Measurements from ENCODE around the gene PPP2R5C. TPM values are rescaled to one million over a fixed set of nuclear protein-coding genes. Genes with fewer than 3 reads are reported as not detected.

PPP2R5C gene
- polyA plus RNA-seq, 4 donors: 59.6 to 90.8 (median 74.2) TPM

DNA sequence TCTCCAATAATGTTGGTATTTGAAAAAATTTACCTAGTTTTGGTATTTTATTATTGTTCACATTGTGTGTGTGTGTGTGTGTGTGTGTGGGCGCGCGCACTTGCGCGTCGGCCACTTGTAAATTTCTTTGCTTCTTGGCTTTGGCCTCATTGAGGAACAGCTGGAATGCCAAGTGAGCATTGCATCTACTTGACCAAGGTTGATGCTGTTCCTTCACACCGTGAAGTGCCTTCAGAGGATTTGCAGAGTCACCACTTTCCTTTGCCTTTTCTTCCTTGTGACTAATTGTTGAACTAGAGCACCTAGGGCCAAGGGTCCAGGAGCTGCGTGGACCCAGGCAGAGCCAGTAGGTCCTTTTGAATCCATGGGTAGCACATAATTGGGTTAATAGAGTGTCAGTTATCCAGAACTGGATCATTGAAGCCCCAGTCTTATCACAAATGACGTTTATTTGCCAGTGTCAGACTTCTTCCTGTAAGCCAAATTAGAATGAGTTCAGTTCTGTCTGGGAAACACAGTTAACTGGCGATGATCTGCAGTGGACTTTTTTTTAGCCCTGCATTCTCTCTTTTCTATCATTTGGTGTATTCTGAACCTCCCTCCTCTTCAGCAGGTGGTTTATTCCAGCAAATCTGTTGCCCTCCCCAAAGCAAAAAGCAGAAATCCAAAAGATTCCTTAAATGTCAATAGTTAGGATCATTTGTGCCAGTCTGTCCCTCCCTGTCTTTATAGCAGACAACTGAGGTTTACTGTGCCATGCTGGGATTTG, 2.6 kb downstream of the PPP2R5C start:
- no peaks in the 10 kb centered on the region for H3K9me3 ChIP-seq (ENCODE audit: control insufficient read depth in 2 of 2, insufficient read depth in 1 of 2, low read depth in 1 of 2, low read length in 1 of 2)
- peaks cover 0 to 4% (median 0%) of the 10 kb centered on the region in 3 donors for H3K27me3 ChIP-seq (ENCODE audit: control insufficient read depth in 3 of 3, insufficient read depth in 3 of 3, low read length in 3 of 3)
- H3K27ac ChIP-seq (ENCODE audit: low read depth in 1 of 3, low read length in 2 of 3): peak overlapping the region in 1 of 3 donors; percentile 42
- no peak overlapping the region for H3K4me3 ChIP-seq (ENCODE audit: low read depth in 1 of 3, low read length in 3 of 3)
- peaks cover 0 to 10% (median 2%) of the 10 kb centered on the region in 3 donors for H3K4me1 ChIP-seq (ENCODE audit: control insufficient read depth in 3 of 3, insufficient read depth in 2 of 3, low read depth in 1 of 3, low read length in 2 of 3)
- DNase-seq (peak; percentile 72 to 79), FAIRE-seq (no peak)
- H3K36me3 ChIP-seq (ENCODE audit: control insufficient read depth in 3 of 3, insufficient read depth in 2 of 3, low read depth in 1 of 3, low read length in 3 of 3): peaks cover 0 to 22% (median 2%) of the 10 kb centered on the region in 3 donors
- WGBS, 3 donors: 71 to 79% (median 78%) methylated on average over 10 of the region's 10 CpGs

DNA sequence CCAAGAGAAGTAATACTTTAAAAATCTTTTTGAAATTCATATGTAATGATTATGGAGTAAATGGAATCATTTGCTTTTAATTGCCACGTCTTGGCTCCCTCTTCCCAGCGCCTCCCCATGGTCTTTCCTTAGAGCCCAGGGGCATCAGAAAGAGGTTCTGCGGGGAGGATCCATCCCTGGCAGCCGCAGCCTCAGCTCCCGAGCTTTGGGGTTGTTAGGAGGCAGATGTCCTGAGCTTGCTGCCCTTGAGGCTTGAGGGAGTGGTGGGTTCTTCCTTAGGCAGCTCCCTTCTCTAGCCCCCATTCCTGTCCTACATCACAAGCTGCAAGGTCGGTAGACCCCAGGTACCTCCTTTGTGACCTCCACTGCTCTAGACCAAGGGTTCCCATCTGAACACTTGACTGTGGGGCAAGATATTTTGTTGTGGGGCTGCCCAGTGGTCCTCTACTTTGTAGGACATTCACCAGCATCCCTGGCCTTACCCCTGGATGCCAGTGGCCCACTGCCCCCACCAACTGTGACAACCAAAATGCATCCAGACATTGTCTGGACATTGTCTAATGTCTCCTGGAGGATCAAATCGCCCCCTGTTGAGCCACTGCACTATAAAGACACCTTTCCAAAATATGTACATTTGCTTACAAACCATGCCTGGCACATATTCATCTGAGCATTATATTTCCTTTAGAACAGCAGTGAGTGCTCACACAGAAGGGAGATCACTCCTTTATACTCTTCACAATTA, 6.3 kb downstream of the PPP2R5C start:
- DNase-seq (no peak), FAIRE-seq (no peak)
- H3K4me1 ChIP-seq (ENCODE audit: control insufficient read depth in 3 of 3, insufficient read depth in 2 of 3, low read depth in 1 of 3, low read length in 2 of 3): peaks cover 0 to 5% (median 0%) of the 10 kb centered on the region in 3 donors
- no peak overlapping the region for H3K27ac ChIP-seq (ENCODE audit: low read depth in 1 of 3, low read length in 2 of 3)
- H3K27me3 ChIP-seq (ENCODE audit: control insufficient read depth in 3 of 3, insufficient read depth in 3 of 3, low read length in 3 of 3): no peaks in the 10 kb centered on the region
- no peaks in the 10 kb centered on the region for H3K9me3 ChIP-seq (ENCODE audit: control insufficient read depth in 2 of 2, insufficient read depth in 1 of 2, low read depth in 1 of 2, low read length in 1 of 2)
- WGBS, 3 donors: 89 to 91% (median 91%) methylated on average over 7 of the region's 7 CpGs
- H3K4me3 ChIP-seq (ENCODE audit: low read depth in 1 of 3, low read length in 3 of 3): no peak overlapping the region
- H3K36me3 ChIP-seq (ENCODE audit: control insufficient read depth in 3 of 3, insufficient read depth in 2 of 3, low read depth in 1 of 3, low read length in 3 of 3): peaks cover 0 to 25% (median 2%) of the 10 kb centered on the region in 3 donors

DNA sequence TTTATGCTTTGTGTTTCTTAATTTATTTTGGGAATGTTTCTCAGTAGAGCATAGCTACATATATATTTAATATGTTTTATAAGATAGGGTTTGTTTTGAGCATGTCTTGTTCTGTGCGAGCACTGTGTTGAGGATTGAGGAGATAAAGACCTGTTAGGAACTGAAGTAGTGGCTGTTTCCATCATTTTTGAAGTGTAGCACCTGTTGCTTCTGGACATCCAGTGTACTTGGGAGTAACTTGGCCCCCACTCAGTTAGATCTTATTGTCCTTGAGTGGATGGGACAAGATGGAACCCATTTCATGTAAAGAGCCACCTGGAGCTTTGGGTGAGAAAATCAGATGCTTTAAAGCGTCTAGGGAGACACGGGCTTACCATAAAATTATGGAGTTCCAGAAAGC, 8.7 kb downstream of the PPP2R5C start:
- Histone ChIP-seq H3K9me3 (ENCODE audit: control insufficient read depth in 2 of 2, insufficient read depth in 1 of 2, low read depth in 1 of 2, low read length in 1 of 2) (no peaks in the 10 kb centered on the region), H3K27ac (ENCODE audit: low read depth in 1 of 3, low read length in 2 of 3) (no peak overlapping the region), H3K4me3 (ENCODE audit: low read depth in 1 of 3, low read length in 3 of 3) (no peak overlapping the region), H3K4me1 (ENCODE audit: control insufficient read depth in 3 of 3, insufficient read depth in 2 of 3, low read depth in 1 of 3, low read length in 2 of 3) (no peaks in the 10 kb centered on the region), H3K36me3 (ENCODE audit: control insufficient read depth in 3 of 3, insufficient read depth in 2 of 3, low read depth in 1 of 3, low read length in 3 of 3) (peaks cover 0 to 23% (median 0%) of the 10 kb centered on the region in 3 donors), H3K27me3 (ENCODE audit: control insufficient read depth in 3 of 3, insufficient read depth in 3 of 3, low read length in 3 of 3) (no peaks in the 10 kb centered on the region)
- DNase-seq: no peak
- FAIRE-seq: no peak
- WGBS, 3 donors: 57 to 82% (median 66%) methylated on average over 3 of the region's 3 CpGs

DNA sequence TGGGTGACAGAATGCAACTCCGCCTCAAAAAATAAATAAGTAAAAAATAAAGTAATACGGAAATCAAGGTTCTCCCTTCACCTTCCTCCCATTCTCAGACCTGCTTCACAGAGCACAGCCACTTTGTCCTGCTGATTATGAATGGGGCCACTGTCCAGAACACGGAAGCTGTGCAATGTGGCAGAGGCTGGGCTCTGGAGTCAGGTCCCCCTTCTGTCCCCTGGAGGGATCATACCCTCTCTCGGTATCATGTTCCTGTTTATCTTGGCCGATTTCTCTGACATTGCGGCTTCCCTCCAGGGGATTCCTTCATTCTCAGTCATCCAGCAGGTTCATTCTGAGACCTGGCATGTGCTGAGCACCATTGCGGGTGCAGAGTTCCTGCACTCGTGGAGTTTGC, 11.3 kb downstream of the PPP2R5C start:
- Histone ChIP-seq H3K27me3 (ENCODE audit: control insufficient read depth in 3 of 3, insufficient read depth in 3 of 3, low read length in 3 of 3) (no peaks in the 10 kb centered on the region), H3K4me1 (ENCODE audit: control insufficient read depth in 3 of 3, insufficient read depth in 2 of 3, low read depth in 1 of 3, low read length in 2 of 3) (no peaks in the 10 kb centered on the region), H3K9me3 (ENCODE audit: control insufficient read depth in 2 of 2, insufficient read depth in 1 of 2, low read depth in 1 of 2, low read length in 1 of 2) (no peaks in the 10 kb centered on the region), H3K27ac (ENCODE audit: low read depth in 1 of 3, low read length in 2 of 3) (no peak overlapping the region), H3K36me3 (ENCODE audit: control insufficient read depth in 3 of 3, insufficient read depth in 2 of 3, low read depth in 1 of 3, low read length in 3 of 3) (peaks cover 0 to 16% (median 0%) of the 10 kb centered on the region in 3 donors), H3K4me3 (ENCODE audit: low read depth in 1 of 3, low read length in 3 of 3) (no peak overlapping the region)
- DNase-seq: no peak
- WGBS, 3 donors: 87 to 91% (median 88%) methylated on average over 8 of the region's 8 CpGs
- no peak for FAIRE-seq

DNA sequence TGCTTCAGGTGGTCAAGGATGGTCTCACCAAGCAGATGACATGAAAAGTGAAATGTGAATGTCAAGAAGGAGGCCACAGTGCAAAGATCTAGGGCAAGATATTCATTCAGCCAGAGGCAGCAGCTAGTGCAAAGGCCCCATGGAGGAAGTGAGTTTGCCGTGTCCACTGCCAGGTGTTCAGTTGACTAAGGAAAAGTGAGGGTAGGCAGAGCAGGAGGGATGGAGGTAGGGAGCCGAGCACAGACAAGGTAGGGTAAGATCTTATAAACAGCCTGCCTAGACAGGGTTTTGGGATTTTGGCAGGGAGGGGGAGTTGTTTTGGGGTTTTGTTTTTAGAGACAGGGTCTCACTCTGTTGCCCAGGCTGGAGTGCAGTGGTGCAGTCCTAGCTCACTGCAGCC, 11.9 kb downstream of the PPP2R5C start:
- FAIRE-seq (no peak), DNase-seq (no peak)
- 77 to 89% (median 85%) methylated on average over 2 of the region's 2 CpGs for WGBS, 3 donors
- no peaks in the 10 kb centered on the region for H3K27me3 ChIP-seq (ENCODE audit: control insufficient read depth in 3 of 3, insufficient read depth in 3 of 3, low read length in 3 of 3)
- H3K27ac ChIP-seq (ENCODE audit: low read depth in 1 of 3, low read length in 2 of 3): no peak overlapping the region
- no peak overlapping the region for H3K4me3 ChIP-seq (ENCODE audit: low read depth in 1 of 3, low read length in 3 of 3)
- H3K9me3 ChIP-seq (ENCODE audit: control insufficient read depth in 2 of 2, insufficient read depth in 1 of 2, low read depth in 1 of 2, low read length in 1 of 2): no peaks in the 10 kb centered on the region
- no peaks in the 10 kb centered on the region for H3K4me1 ChIP-seq (ENCODE audit: control insufficient read depth in 3 of 3, insufficient read depth in 2 of 3, low read depth in 1 of 3, low read length in 2 of 3)
- H3K36me3 ChIP-seq (ENCODE audit: control insufficient read depth in 3 of 3, insufficient read depth in 2 of 3, low read depth in 1 of 3, low read length in 3 of 3): peaks cover 0 to 14% (median 0%) of the 10 kb centered on the region in 3 donors

DNA sequence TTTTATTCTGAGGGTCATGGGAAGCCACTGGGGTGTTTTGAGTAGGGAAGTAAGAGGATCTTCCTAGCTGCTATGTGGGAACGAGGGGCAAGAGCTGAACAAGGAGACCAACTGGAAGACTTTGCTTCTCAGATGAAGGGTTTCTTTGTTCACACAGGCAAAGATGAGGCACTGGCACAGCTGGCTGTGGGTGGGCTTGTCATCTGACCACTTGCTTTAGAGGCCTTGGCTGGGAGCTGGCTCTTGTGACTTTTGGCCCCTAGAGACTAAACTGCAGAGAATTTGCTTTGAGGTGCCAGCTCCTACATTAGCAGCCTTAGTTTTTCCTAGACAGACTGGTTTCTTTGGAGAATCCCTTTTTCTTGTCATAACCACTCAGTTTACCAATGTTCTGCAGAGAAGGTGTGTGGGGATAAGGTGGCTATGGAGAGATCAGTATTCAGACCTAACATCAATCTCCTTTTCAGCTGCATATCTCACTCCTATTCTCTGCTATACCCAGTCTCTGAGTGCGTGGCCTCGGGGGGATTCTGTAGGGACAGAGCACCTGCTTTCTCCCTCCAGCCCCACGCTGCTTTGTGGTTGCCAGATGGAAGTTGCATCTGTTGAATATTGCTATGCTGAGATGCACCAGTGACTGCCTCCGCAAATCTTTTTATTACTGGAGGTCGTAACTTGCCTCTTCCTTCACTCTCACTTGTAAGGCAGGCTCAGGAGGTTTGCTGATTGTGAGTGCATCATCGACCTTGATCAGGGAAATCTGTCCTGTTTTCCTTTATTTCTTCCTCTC, 12.7 kb downstream of the PPP2R5C start:
- FAIRE-seq: no peak
- Histone ChIP-seq H3K27ac (ENCODE audit: low read depth in 1 of 3, low read length in 2 of 3) (no peak overlapping the region), H3K9me3 (ENCODE audit: control insufficient read depth in 2 of 2, insufficient read depth in 1 of 2, low read depth in 1 of 2, low read length in 1 of 2) (no peaks in the 10 kb centered on the region), H3K36me3 (ENCODE audit: control insufficient read depth in 3 of 3, insufficient read depth in 2 of 3, low read depth in 1 of 3, low read length in 3 of 3) (peaks cover 0 to 14% (median 0%) of the 10 kb centered on the region in 3 donors), H3K27me3 (ENCODE audit: control insufficient read depth in 3 of 3, insufficient read depth in 3 of 3, low read length in 3 of 3) (peaks cover 0 to 3% (median 0%) of the 10 kb centered on the region in 3 donors), H3K4me1 (ENCODE audit: control insufficient read depth in 3 of 3, insufficient read depth in 2 of 3, low read depth in 1 of 3, low read length in 2 of 3) (no peaks in the 10 kb centered on the region), H3K4me3 (ENCODE audit: low read depth in 1 of 3, low read length in 3 of 3) (no peak overlapping the region)
- DNase-seq: no peak
- 79 to 85% (median 82%) methylated on average over 7 of the region's 7 CpGs for WGBS, 3 donors

DNA sequence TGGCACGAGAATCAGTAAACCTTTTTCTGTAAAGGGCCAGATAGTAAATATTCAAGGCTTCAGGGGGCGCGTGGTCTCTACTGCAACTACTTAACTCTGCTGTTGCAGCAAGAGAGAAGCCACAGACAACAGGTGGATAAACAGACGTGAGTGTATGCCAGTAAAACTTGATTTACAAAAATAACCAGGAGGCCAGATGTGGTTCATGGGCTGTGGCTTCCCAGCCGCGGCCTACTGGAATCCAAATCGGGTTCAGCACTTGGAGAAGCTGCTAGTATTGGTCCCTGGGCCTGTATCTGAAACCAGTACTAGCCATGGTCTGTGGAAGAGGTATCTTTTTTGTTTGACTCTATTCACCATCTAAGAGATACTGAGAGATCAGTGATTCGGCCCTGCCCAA, 13.3 kb downstream of the PPP2R5C start:
- Histone ChIP-seq H3K9me3 (ENCODE audit: control insufficient read depth in 2 of 2, insufficient read depth in 1 of 2, low read depth in 1 of 2, low read length in 1 of 2) (no peaks in the 10 kb centered on the region), H3K27me3 (ENCODE audit: control insufficient read depth in 3 of 3, insufficient read depth in 3 of 3, low read length in 3 of 3) (peaks cover 0 to 10% (median 0%) of the 10 kb centered on the region in 3 donors), H3K4me1 (ENCODE audit: control insufficient read depth in 3 of 3, insufficient read depth in 2 of 3, low read depth in 1 of 3, low read length in 2 of 3) (no peaks in the 10 kb centered on the region), H3K36me3 (ENCODE audit: control insufficient read depth in 3 of 3, insufficient read depth in 2 of 3, low read depth in 1 of 3, low read length in 3 of 3) (peaks cover 0 to 14% (median 0%) of the 10 kb centered on the region in 3 donors), H3K27ac (ENCODE audit: low read depth in 1 of 3, low read length in 2 of 3) (no peak overlapping the region), H3K4me3 (ENCODE audit: low read depth in 1 of 3, low read length in 3 of 3) (no peak overlapping the region)
- 80 to 94% (median 80%) methylated on average over 8 of the region's 8 CpGs for WGBS, 3 donors
- DNase-seq (no peak), FAIRE-seq (no peak)

DNA sequence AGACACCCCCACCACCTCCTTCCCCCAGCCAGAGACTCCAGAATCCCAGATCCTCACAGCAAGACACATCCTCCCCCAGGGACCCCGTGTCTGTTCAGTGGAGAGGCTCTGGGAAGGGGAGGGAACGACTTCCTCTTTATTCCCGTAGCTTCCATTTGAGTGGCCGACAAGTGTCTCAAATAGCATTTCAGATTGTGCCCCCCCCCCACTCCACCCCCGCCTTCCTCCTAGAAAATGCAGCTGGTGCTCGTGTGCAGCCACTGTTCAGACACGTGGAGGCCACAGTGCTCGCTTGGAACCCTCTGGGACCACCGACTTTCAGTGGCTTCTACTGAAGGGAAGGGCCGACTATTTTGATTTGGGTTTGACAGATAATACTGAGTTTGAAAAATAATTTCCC, 14.3 kb downstream of the PPP2R5C start:
- no peaks in the 10 kb centered on the region for H3K9me3 ChIP-seq (ENCODE audit: control insufficient read depth in 2 of 2, insufficient read depth in 1 of 2, low read depth in 1 of 2, low read length in 1 of 2)
- no peak overlapping the region for H3K27ac ChIP-seq (ENCODE audit: low read depth in 1 of 3, low read length in 2 of 3)
- H3K4me1 ChIP-seq (ENCODE audit: control insufficient read depth in 3 of 3, insufficient read depth in 2 of 3, low read depth in 1 of 3, low read length in 2 of 3): peaks cover 0 to 3% (median 0%) of the 10 kb centered on the region in 3 donors
- peaks cover 0 to 14% (median 0%) of the 10 kb centered on the region in 3 donors for H3K36me3 ChIP-seq (ENCODE audit: control insufficient read depth in 3 of 3, insufficient read depth in 2 of 3, low read depth in 1 of 3, low read length in 3 of 3)
- peaks cover 0 to 19% (median under 1%) of the 10 kb centered on the region in 3 donors for H3K27me3 ChIP-seq (ENCODE audit: control insufficient read depth in 3 of 3, insufficient read depth in 3 of 3, low read length in 3 of 3)
- FAIRE-seq (no peak), DNase-seq (no peak)
- H3K4me3 ChIP-seq (ENCODE audit: low read depth in 1 of 3, low read length in 3 of 3): no peak overlapping the region
- 76 to 93% (median 82%) methylated on average over 10 of the region's 10 CpGs for WGBS, 3 donors
